Adipose tissue (tissue), 3 donors: ENCODE data around the gene GPATCH8. TPM values are rescaled to one million over a fixed set of nuclear protein-coding genes. Genes with fewer than 3 reads are reported as not detected.

ENCODE experiments used
- H3K27ac ChIP-seq: one replicate; pipeline ENCODE4 v1.5.1; 2013; ENCODE audit warnings: low read depth, low read length
- WGBS, 3 donors: extraction: QIAGEN DNeasy Blood & Tissue Kit; methylation state at CpG; one replicate each; pipeline ENCODE4 v1.1.7; 2013; 5-methylcytosine and 5-hydroxymethylcytosine counted together
- polyA plus RNA-seq, 3 donors: library from polyadenylated mRNA; stranded (reverse); fragments of 200-250 nt; gene quantifications; one replicate each; pipeline ENCODE4 v1.2.3, GENCODE V29; 2013
- donor health status: healthy with polysubstance abuse.
- donor health status: Bipolar disorder and iron deficiency.
- donor health status: healthy.

GPATCH8 gene
- polyA plus RNA-seq, 3 donors = 5.8 to 11.2 (median 7.6) TPM

DNA sequence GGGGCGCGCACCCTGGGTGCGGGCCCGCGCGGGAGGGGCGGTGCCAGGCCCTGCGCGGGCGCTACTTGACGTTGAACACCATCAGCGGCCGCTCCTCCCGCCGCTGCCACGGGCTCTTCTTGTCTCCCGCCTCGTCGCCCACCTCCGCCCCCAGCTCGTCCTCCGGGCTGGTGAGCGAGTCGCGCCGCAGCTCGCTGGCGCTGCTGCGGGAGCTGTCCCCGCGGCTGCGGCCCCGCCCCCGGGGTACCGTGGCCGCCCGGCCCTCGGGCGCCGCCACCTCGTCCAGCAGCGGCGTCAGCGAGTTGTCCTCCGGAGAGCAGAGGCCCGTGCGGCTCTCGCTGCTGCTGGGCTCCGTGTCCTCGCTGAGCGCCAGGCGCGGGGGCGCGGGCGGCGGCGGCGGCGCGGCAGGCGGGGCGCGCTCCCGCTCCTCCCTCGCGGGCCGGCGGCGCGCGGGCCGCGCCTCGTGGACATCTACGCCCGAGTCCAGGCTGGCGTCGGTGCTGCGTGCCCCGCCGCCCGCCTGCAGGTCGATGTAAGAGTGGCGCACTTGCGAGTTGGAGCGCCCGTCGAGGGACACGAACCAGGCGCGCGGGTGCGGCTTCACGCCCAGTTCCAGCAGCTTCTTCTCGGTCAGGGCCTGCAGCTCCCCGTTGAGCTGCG lies 149.4 kb downstream of the GPATCH8 start:
- no peak overlapping the region for H3K27ac ChIP-seq
- 14 to 40% (median 33%) methylated on average over 75 to 97 of the region's 98 CpGs for WGBS, 3 donors

DNA sequence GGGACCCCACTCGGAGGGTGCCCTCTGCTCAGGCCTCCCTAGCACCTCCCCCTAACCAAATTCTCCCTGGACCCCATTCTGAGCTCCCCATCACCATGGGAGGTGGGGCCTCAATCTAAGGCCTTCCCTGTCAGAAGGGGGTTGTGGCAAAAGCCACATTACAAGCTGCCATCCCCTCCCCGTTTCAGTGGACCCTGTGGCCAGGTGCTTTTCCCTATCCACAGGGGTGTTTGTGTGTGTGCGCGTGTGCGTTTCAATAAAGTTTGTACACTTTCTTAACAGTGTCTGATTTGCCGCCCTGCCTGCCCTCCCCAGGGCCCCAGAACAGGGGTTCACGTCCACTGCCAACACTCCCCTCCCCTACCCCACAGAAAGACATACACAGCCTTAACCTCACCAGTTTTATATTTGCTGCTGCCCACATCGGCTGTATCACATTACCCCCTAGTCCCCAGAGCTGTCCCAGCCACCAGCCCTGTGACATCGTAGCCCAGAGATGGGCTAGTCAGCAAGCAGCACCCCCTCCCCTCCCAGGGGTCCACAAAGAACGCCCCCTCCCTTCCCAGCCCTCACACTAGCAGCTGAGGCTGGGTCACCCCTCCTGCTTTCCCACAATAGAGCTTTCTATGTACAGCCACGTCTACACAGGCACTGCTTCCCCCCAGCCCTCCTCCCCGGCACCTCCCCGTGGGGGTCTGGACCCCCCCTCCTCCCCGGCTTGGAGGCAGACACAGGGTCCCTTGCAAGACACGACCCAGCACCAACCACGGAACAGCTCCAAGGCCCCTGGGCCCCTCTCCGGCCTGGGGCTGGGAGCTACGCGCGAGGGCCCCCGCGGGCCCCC lies 150.2 kb downstream of the GPATCH8 start:
- 46 to 59% (median 54%) methylated on average over 18 to 22 of the region's 22 CpGs for WGBS, 3 donors
- H3K27ac ChIP-seq = no peak overlapping the region

DNA sequence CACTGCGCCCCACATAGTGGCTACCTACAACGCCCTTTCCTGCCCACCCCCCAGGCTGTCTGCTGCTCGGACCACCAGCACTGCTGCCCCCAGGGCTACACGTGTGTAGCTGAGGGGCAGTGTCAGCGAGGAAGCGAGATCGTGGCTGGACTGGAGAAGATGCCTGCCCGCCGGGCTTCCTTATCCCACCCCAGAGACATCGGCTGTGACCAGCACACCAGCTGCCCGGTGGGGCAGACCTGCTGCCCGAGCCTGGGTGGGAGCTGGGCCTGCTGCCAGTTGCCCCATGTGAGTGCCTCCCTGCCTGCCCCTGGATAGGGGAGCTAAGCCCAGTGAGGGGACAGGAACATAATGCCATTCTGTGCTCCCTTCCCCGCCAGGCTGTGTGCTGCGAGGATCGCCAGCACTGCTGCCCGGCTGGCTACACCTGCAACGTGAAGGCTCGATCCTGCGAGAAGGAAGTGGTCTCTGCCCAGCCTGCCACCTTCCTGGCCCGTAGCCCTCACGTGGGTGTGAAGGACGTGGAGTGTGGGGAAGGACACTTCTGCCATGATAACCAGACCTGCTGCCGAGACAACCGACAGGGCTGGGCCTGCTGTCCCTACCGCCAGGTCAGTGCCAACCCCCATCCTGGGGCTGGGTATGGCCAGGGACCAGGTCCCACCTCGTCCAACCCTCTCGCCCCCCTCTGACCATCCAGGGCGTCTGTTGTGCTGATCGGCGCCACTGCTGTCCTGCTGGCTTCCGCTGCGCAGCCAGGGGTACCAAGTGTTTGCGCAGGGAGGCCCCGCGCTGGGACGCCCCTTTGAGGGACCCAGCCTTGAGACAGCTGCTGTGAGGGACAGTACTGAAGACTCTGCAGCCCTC lies 151.0 kb downstream of the GPATCH8 start:
- WGBS, 3 donors = 86 to 88% (median 88%) methylated on average over 36 of the region's 36 CpGs
- H3K27ac ChIP-seq = no peak overlapping the region

DNA sequence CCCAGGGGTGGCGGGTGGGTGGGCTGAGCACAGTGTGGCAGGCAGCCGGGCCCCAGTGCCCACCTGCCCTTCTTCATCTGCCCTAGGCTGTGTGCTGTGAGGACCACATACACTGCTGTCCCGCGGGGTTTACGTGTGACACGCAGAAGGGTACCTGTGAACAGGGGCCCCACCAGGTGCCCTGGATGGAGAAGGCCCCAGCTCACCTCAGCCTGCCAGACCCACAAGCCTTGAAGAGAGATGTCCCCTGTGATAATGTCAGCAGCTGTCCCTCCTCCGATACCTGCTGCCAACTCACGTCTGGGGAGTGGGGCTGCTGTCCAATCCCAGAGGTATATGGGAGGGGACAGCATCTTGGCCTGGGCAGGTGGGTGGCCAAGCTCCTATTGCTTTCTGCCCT lies 151.7 kb downstream of the GPATCH8 start:
- WGBS, 3 donors = 87 to 92% (median 88%) methylated on average over 8 of the region's 8 CpGs
- H3K27ac ChIP-seq = no peak overlapping the region

DNA sequence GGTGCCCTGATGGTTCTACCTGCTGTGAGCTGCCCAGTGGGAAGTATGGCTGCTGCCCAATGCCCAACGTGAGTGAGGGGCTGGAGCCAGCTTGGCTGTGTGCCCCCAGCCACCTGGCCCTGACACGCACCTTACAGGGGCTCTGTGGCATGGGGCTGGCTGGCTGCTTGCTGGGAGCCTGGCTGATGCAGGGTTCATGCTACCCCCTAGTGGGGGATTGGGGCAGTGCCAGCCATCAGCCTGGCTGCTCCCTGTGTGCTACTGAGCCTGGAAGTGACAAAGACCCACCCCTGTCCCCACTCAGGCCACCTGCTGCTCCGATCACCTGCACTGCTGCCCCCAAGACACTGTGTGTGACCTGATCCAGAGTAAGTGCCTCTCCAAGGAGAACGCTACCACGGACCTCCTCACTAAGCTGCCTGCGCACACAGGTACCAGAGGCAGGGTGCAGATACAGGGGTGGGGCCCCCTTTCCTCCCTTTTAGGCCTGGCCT lies 152.4 kb downstream of the GPATCH8 start:
- 64 to 70% (median 69%) methylated on average over 6 of the region's 6 CpGs for WGBS, 3 donors
- no peak overlapping the region for H3K27ac ChIP-seq

DNA sequence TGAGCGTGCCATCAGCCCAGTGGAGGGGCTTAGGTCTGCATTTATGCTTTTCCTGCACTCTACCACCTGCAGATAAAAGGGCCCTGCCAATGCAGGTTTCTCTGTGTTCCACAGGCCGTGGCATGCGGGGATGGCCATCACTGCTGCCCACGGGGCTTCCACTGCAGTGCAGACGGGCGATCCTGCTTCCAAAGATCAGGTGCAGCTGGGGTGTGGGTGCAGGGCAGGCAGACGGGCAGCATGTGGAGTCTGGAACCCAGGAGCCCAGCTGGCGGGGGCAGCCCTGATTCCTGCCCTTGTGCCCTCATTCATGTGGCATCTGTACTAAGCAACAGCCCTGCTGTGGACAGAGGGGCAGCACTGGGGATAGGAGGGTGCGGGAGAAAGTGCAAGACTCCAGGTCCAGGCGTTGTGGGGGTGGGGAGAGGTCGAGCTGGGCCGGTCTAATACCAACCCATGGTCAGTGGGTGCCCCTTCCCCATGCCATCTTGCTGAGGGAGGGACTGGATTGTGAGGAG lies 153.6 kb downstream of the GPATCH8 start:
- 88 to 93% (median 92%) methylated on average over 12 of the region's 12 CpGs for WGBS, 3 donors
- no peak overlapping the region for H3K27ac ChIP-seq

DNA sequence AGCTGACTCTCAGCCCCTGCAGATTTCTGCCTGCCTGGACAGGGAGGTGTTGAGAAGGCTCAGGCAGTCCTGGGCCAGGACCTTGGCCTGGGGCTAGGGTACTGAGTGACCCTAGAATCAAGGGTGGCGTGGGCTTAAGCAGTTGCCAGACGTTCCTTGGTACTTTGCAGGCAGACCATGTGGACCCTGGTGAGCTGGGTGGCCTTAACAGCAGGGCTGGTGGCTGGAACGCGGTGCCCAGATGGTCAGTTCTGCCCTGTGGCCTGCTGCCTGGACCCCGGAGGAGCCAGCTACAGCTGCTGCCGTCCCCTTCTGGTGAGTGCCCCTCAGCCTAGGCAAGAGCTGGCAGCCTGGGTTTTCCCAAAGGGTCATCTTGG lies 154.2 kb downstream of the GPATCH8 start:
- 78 to 93% (median 90%) methylated on average over 6 of the region's 6 CpGs for WGBS, 3 donors
- no peak overlapping the region for H3K27ac ChIP-seq

DNA sequence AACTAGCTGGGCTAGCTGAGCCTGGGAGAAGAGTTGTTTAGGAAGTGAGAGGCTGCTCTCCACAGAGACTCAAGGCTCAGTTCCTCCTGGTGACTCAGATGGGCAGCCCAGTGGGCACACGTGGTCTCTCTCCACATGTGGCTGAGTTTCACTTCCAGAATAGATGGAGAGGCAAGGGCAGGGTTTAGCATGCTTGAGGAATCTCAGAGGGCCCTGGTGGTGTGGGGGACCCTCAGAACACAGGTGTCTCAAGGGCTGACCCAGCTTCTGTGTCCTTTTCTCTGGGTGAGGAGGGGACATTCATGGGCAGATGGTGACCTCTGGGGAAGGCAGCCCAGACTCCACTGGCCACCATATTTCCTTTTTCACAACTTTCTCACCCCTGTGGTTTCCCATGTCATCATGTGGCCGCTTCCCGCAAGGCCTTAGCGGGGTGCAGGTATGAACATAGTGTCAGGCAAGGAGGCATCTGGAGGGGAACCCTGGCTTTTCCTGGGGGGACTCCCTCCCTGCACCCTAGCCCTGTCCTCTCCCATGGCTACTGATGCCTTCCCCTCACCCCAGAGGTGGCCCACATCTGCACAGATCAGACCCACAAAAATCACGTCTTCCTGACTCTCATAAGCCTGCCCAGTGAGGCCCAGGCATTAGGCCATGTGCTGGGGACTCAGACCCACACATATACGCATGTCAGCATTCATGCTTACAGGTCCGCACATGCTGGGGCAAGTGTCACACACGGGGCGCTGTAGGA lies 154.8 kb downstream of the GPATCH8 start:
- no peak overlapping the region for H3K27ac ChIP-seq
- 57 to 91% (median 65%) methylated on average over 9 of the region's 9 CpGs for WGBS, 3 donors

Other genes starting within 250 kb of the GPATCH8 start
- gene SLC4A1, start 235.3 kb downstream of the GPATCH8 start, polyA plus RNA-seq = under 1 TPM in 1 of 3 donors, not detected in 2; 0.10 TPM
- gene RUNDC3A, start 194.8 kb downstream of the GPATCH8 start, polyA plus RNA-seq = 1 to 10 TPM in 1 of 3 donors, under 1 TPM in 1, not detected in 1; 0.25 to 4.2 TPM
- 10 to 100 TPM; 86.9 to 90.1 (median 87.2) TPM for gene SLC25A39, start 178.6 kb downstream of the GPATCH8 start, polyA plus RNA-seq
- gene GRN, start 158.1 kb downstream of the GPATCH8 start, polyA plus RNA-seq = 100 to 1,000 TPM in 2 of 3 donors, 10 to 100 TPM in 1; 65.3 to 151 (median 104) TPM
- under 1 TPM; 0.30 to 1.00 (median 0.90) TPM for gene FAM171A2, start 139.6 kb downstream of the GPATCH8 start, polyA plus RNA-seq
- 1 to 10 TPM in 1 of 3 donors, under 1 TPM in 2; 0.35 to 1.1 (median 0.90) TPM for gene ITGA2B, start 113.8 kb downstream of the GPATCH8 start, polyA plus RNA-seq
- 1 to 10 TPM in 2 of 3 donors, under 1 TPM in 1; 0.45 to 1.7 (median 1.3) TPM for gene FZD2, start 54.1 kb upstream of the GPATCH8 start, polyA plus RNA-seq
- gene MEIOC, start 153.1 kb upstream of the GPATCH8 start, polyA plus RNA-seq = under 1 TPM in 1 of 3 donors, not detected in 2; 0.11 TPM
- 10 to 100 TPM in 1 of 3 donors, 1 to 10 TPM in 2; 8.6 to 18.2 (median 9.3) TPM for gene CCDC43, start 186.4 kb upstream of the GPATCH8 start, polyA plus RNA-seq
- 1 to 10 TPM; 1.9 to 4.9 (median 2.4) TPM for gene DBF4B, start 205.3 kb upstream of the GPATCH8 start, polyA plus RNA-seq